ENCODE data around the gene KRTAP3-2.

Gene KRTAP3-2

GRCh38 chr17:41010441-41010840 is 10.7 kb upstream of the KRTAP3-2 start:
- no peak for DNase-seq (ENCODE audit: low spot score)

- no peak for DNase-seq (ENCODE audit: low spot score)
Observed at GRCh38 chr17:41009936-41010335, 10.2 kb upstream of the KRTAP3-2 start.

- DNase-seq (ENCODE audit: low spot score): no peak
Observed at GRCh38 chr17:41009301-41009760, 9.6 kb upstream of the KRTAP3-2 start.

GRCh38 chr17:41008811-41009210 is 9.1 kb upstream of the KRTAP3-2 start, which contains the start of gene KRTAP3-1:
KRTAP3-1 (minus strand) TSS chr17:41009128; CDS start chr17:41009074, 54 bp downstream.
- DNase-seq (ENCODE audit: low spot score): no peak

GRCh38 chr17:41004397-41004796 is 4.7 kb upstream of the KRTAP3-2 start:
- DNase-seq (ENCODE audit: low spot score): no peak

GRCh38 chr17:41003926-41004325 is 4.2 kb upstream of the KRTAP3-2 start:
- DNase-seq (ENCODE audit: low spot score): no peak

GRCh38 chr17:41002814-41003213 is 3.1 kb upstream of the KRTAP3-2 start:
- no peak for DNase-seq (ENCODE audit: low spot score)

GRCh38 chr17:41001795-41002194 is 2.1 kb upstream of the KRTAP3-2 start:
- no peak for DNase-seq (ENCODE audit: low spot score)

GRCh38 chr17:40997361-40997760 is 2.3 kb downstream of the KRTAP3-2 start:
- DNase-seq (ENCODE audit: low spot score): no peak

GRCh38 chr17:40996829-40997228 is 2.9 kb downstream of the KRTAP3-2 start:
- peak; percentile 35 for DNase-seq (ENCODE audit: low spot score)

GRCh38 chr17:40995116-40995515 is 4.6 kb downstream of the KRTAP3-2 start:
- DNase-seq (ENCODE audit: low spot score): no peak

GRCh38 chr17:40993839-40994238 is 5.9 kb downstream of the KRTAP3-2 start, which contains the start of gene KRTAP3-3:
KRTAP3-3 (minus strand) TSS chr17:40994164; CDS start chr17:40994097, 67 bp downstream.
- no peak for DNase-seq (ENCODE audit: low spot score)

GRCh38 chr17:40993084-40993483 is 6.6 kb downstream of the KRTAP3-2 start:
- no peak for DNase-seq (ENCODE audit: low spot score)

- DNase-seq (ENCODE audit: low spot score): no peak
Observed at GRCh38 chr17:40992666-40993065, 7.0 kb downstream of the KRTAP3-2 start.

GRCh38 chr17:40986920-40987319 is 12.8 kb downstream of the KRTAP3-2 start:
- no peak for DNase-seq (ENCODE audit: low spot score)

- DNase-seq (ENCODE audit: low spot score): no peak
Observed at GRCh38 chr17:40984226-40984625, 15.5 kb downstream of the KRTAP3-2 start, which contains the start of gene KRT40. KRT40 (minus strand) TSS chr17:40984326; CDS start chr17:40984273, 53 bp downstream.

GRCh38 chr17:40981115-40981514 is 18.6 kb downstream of the KRTAP3-2 start:
- no peak for DNase-seq (ENCODE audit: low spot score)

GRCh38 chr17:40980596-40980995 is 19.1 kb downstream of the KRTAP3-2 start:
- no peak for DNase-seq (ENCODE audit: low spot score)

- no peak for DNase-seq (ENCODE audit: low spot score)
Observed at GRCh38 chr17:40980117-40980516, 19.6 kb downstream of the KRTAP3-2 start.

- no peak for DNase-seq (ENCODE audit: low spot score)
Observed at GRCh38 chr17:40978575-40979151, 21.0 kb downstream of the KRTAP3-2 start.

- no peak for DNase-seq (ENCODE audit: low spot score)
Observed at GRCh38 chr17:40975516-40975915, 24.2 kb downstream of the KRTAP3-2 start.

- DNase-seq (ENCODE audit: low spot score): no peak
Observed at GRCh38 chr17:40974366-40974765, 25.3 kb downstream of the KRTAP3-2 start.

- DNase-seq (ENCODE audit: low spot score): no peak
Observed at GRCh38 chr17:40967582-40967981, 32.1 kb downstream of the KRTAP3-2 start.

- no peak for DNase-seq (ENCODE audit: low spot score)
Observed at GRCh38 chr17:40966848-40967247, 32.9 kb downstream of the KRTAP3-2 start, which contains the start of gene KRT39. KRT39 (minus strand) TSS chr17:40966948; CDS start chr17:40966856, 92 bp downstream.

Data from LoVo (cell line).